Ovary (tissue), 9 donors: ENCODE measurements around the gene PCDHGB7. TPM values are rescaled to one million over a fixed set of nuclear protein-coding genes. Genes with fewer than 3 reads are reported as not detected.

Source experiments
- DNase-seq, 5 donors: peaks; one replicate each; pipeline ENCODE4 v3.0.0-alpha.2; 2019 to 2020
- H3K27ac ChIP-seq, 2 donors: fragments of 200-600 bp; one replicate each; pipeline versions ENCODE4 v1.5.1 to v1.8.0; 2019 to 2022
- H3K27me3 ChIP-seq: fragments of 200-600 bp; one replicate; pipeline ENCODE4 v1.8.0; 2022
- H3K36me3 ChIP-seq: fragments of 200-600 bp; sonication (generic); one replicate; pipeline ENCODE4 v1.5.1; 2019
- H3K4me1 ChIP-seq: one replicate; pipeline ENCODE4 v1.8.1; 2013; ENCODE audit warnings: mild to moderate bottlenecking, moderate library complexity; ENCODE audit not compliant: insufficient read depth
- H3K4me3 ChIP-seq: fragments of 200-600 bp; sonication (generic); one replicate; pipeline ENCODE4 v1.5.1; 2017
- H3K9me3 ChIP-seq, 2 donors: fragments of 200-600 bp in 1 of 2; sonication (generic) in 1 of 2; one replicate each; pipeline versions ENCODE4 v1.5.1 to v1.8.1; 2013 to 2019; ENCODE audit warnings: mild to moderate bottlenecking in 1 of 2, moderate library complexity in 1 of 2
- EP300 ChIP-seq: sonication (generic); formaldehyde crosslinking; IDR thresholded peaks from one replicate; pipeline ENCODE4 v1.6.1; 2017; ENCODE audit warnings: antibody characterized with exemption
- POLR2A ChIP-seq: fragments of 450-650 bp; IDR thresholded peaks from one replicate; pipeline ENCODE4 v1.6.1; 2017; ENCODE audit warnings: antibody characterized with exemption, mild to moderate bottlenecking, moderate library complexity
- WGBS, 3 donors: extraction: QIAGEN DNeasy Blood & Tissue Kit in 1 of 3; methylation state at CpG; one replicate each; pipeline versions ENCODE4 v1.1.5 to v1.1.7; 2013 to 2017; 5-methylcytosine and 5-hydroxymethylcytosine counted together
- intact Hi-C, 4 donors: fragments of 100-400 bp; cut with DNase I; formaldehyde crosslinking; loops; one replicate each; pipeline versions ENCODE4 v1.11.0 to v1.15.1; 2022 to 2023
- polyA plus RNA-seq, 2 donors: library from polyadenylated mRNA; stranded (reverse); fragments of 200-250 nt in 1 of 2; fragments of 350-450 nt in 1 of 2; fragmentation: Illumina TruSeq in 1 of 2; extraction: RNeasy Lipid Tissue Mini Kit (QIAGEN cat#74804) in 1 of 2; gene quantifications; one replicate each; pipeline ENCODE4 v1.2.3, GENCODE V29; 2013 to 2014
- total RNA-seq, 7 donors: library from RNA; depleted of rRNA in 2 of 7; stranded (reverse); fragments of >200 nt in 2 of 7; fragmentation: NEBNext Ultra II Directional in 3 of 7; extraction: Animal tissue kit (Norgen Biotek cat#: 25700) in 3 of 7; gene quantifications; one replicate each; pipeline versions ENCODE4 v1.1.0 to v1.2.4, GENCODE V29; 2016 to 2023
- TF ChIP-seq, protein P1 (sequence below), 3 donors: fragments of 450-650 bp in 2 of 3; fragments of 200-600 bp in 1 of 3; IDR thresholded peaks; one replicate each; pipeline versions ENCODE4 v1.5.1 to v1.8.0; 2016 to 2022; ENCODE audit warnings: antibody characterized with exemption in 3 of 3, mild to moderate bottlenecking in 1 of 3
- donor health status: DM: no; HTN: no; CAD: no; lungs with moderate emphysema.
- donor health status: DM: no; HTN: no; CAD: no.
- donor health status: Bipolar disorder and iron deficiency.
- donor health status: DM: yes; HTN: yes; CAD: no.
- donor health status: DM: no; HTN: no; CAD: no.
- donor health status: DM: yes; HTN: yes; CAD: no.

Gene PCDHGB7
- total and polyA plus RNA-seq, 9 donors, result 8.0 to 22.9 (median 19.9) TPM

DNA sequence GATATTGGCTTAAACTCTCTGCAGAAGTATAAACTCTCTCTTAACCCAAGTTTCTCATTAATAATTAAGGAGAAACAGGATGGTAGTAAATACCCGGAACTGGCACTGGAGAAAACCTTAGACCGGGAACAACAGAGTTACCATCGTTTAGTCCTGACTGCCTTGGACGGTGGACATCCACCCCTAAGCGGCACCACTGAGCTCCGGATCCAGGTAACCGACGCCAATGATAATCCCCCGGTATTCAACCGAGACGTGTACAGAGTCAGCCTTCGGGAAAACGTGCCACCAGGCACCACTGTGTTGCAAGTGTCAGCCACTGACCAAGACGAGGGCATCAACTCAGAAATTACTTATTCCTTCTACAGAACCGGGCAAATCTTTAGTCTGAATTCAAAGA is 18.9 kb upstream of the PCDHGB7 start:
- H3K9me3 ChIP-seq, result peaks cover 10 to 42% of the 10 kb centered on the region in 2 donors
- WGBS, 3 donors, result 21 to 36% (median 26%) methylated on average over 15 of the region's 15 CpGs

DNA sequence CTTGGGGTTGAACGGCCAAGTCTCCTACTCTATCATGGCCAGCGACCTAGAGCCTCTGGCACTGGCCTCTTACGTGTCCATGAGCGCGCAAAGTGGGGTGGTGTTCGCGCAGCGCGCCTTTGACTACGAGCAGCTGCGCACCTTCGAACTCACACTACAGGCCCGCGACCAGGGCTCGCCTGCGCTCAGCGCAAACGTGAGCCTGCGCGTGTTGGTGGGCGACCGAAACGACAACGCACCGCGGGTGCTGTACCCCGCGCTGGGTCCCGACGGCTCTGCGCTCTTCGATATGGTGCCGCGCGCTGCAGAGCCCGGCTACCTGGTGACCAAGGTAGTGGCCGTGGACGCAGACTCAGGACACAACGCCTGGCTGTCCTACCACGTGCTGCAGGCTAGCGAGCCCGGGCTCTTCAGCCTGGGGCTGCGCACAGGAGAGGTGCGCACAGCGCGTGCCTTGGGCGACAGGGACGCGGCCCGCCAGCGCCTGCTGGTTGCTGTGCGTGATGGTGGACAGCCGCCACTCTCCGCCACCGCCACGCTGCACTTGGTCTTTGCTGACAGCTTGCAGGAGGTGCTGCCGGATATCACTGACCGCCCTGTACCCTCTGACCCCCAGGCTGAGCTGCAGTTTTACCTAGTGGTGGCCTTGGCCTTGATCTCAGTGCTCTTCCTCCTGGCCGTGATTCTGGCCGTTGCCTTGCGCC is 17.8 kb upstream of the PCDHGB7 start:
- 21 to 29% (median 21%) methylated on average over 5 to 61 of the region's 61 CpGs for WGBS, 3 donors
- Histone ChIP-seq H3K4me3 (no peak overlapping the region), H3K9me3 (peaks cover 10 to 38% of the 10 kb centered on the region in 2 donors), H3K27me3 (no peaks in the 10 kb centered on the region), H3K27ac (no peak overlapping the region), H3K36me3 (no peaks in the 10 kb centered on the region), H3K4me1 (no peaks in the 10 kb centered on the region)
- DNase-seq, result no peak
- intact Hi-C loops, result loop anchor here in 2 of 4 donors (10.0 kb wide), 1 partner anchor 155 kb away; no protein-coding TSS in a partner anchor
- TF ChIP-seq, protein P1, sequence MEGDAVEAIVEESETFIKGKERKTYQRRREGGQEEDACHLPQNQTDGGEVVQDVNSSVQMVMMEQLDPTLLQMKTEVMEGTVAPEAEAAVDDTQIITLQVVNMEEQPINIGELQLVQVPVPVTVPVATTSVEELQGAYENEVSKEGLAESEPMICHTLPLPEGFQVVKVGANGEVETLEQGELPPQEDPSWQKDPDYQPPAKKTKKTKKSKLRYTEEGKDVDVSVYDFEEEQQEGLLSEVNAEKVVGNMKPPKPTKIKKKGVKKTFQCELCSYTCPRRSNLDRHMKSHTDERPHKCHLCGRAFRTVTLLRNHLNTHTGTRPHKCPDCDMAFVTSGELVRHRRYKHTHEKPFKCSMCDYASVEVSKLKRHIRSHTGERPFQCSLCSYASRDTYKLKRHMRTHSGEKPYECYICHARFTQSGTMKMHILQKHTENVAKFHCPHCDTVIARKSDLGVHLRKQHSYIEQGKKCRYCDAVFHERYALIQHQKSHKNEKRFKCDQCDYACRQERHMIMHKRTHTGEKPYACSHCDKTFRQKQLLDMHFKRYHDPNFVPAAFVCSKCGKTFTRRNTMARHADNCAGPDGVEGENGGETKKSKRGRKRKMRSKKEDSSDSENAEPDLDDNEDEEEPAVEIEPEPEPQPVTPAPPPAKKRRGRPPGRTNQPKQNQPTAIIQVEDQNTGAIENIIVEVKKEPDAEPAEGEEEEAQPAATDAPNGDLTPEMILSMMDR (IDR thresholded peaks at IDR 0.05), result no peak
- no peak for TF ChIP-seq POLR2A
- TF ChIP-seq EP300, result no peak

More for the DNA sequence above, 18.9 kb upstream of the PCDHGB7 start:
- intact Hi-C loops, result loop anchor here in 1 of 4 donors (10.0 kb wide), 1 partner anchor 156 kb away; no protein-coding TSS in a partner anchor
- Histone ChIP-seq H3K4me1 (no peaks in the 10 kb centered on the region), H3K4me3 (no peak overlapping the region), H3K27me3 (no peaks in the 10 kb centered on the region), H3K27ac (no peak overlapping the region), H3K36me3 (no peaks in the 10 kb centered on the region)
- no peak for DNase-seq
- TF ChIP-seq EP300 (no peak), POLR2A (no peak)
- TF ChIP-seq, protein P1 (IDR thresholded peaks at IDR 0.05), result no peak

DNA sequence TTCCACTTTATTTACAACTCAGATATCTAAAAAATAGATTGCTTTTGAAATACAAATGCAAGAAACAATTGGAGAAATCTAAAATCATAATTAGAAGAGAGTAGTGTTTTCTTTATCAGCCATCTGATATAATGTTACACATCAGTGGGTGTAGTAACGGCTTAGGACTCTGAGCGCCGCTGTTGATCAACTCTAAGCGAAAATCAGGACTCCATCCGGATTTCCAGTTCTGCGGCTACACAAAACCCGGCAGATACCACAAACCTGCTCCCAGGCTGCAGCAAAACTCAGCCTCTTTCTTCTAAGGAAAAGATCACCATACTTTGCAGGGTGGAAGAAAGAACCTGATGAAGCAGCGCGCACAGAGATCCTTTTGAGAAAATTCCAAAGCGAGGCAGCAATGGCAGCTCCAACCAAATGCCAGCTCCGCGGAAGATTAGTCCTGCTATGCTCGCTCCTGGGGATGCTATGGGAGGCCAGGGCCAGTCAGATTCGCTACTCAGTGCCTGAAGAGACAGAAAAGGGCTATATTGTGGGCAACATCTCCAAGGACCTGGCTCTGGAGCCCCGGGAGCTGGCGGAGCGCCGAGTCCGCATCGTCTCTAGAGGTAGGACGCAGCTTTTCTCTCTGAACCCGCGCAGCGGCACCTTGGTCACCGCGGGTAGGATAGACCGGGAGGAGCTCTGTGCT is 14.8 kb upstream of the PCDHGB7 start, which contains the start of gene PCDHGA9:
PCDHGA9 (plus strand) TSS at position 226 of the 691 bp plus-strand sequence; CDS start at position 401, 175 bp downstream.
- no peak within 1 kb of the TSS for H3K27ac ChIP-seq
- TF ChIP-seq POLR2A (no peak), EP300 (no peak)
- TF ChIP-seq, protein P1 (IDR thresholded peaks at IDR 0.05), result no peak
- no peaks in the 10 kb centered on the region for H3K27me3 ChIP-seq
- DNase-seq, result peak in 1 of 5 donors; percentile 28
- no peaks in the 10 kb centered on the region for H3K4me1 ChIP-seq
- WGBS, 3 donors, result 12 to 16% (median 13%) methylated on average over 27 of the region's 27 CpGs
- H3K36me3 ChIP-seq, result no peaks in the 10 kb centered on the region
- peak within 1 kb of the TSS; percentile 12 for H3K4me3 ChIP-seq
- peaks cover 10 to 44% of the 10 kb centered on the region in 2 donors for H3K9me3 ChIP-seq
- intact Hi-C loops, result loop anchor here in 1 of 4 donors (10.0 kb wide), 1 partner anchor 152 kb away; no protein-coding TSS in a partner anchor

GRCh38 chr5:141403387-141403786 is 14.1 kb upstream of the PCDHGB7 start:
- H3K4me1 ChIP-seq, result no peaks in the 10 kb centered on the region
- whole genome bisulfite sequencing, 3 donors, result 23 to 30% (median 24%) methylated on average over 22 of the region's 22 CpGs
- TF ChIP-seq POLR2A (no peak), EP300 (no peak)
- TF ChIP-seq, protein P1 (IDR thresholded peaks at IDR 0.05), result no peak
- no peak for DNase-seq
- intact Hi-C loops, result loop anchor here in 1 of 4 donors (10.0 kb wide), 1 partner anchor 151 kb away; no protein-coding TSS in a partner anchor
- no peak overlapping the region for H3K4me3 ChIP-seq
- H3K27me3 ChIP-seq, result no peaks in the 10 kb centered on the region
- H3K27ac ChIP-seq, result no peak overlapping the region
- H3K9me3 ChIP-seq, result peaks cover 10 to 44% of the 10 kb centered on the region in 2 donors
- H3K36me3 ChIP-seq, result no peaks in the 10 kb centered on the region
